Chondrocyte (in vitro differentiated cells): ENCODE data around the gene NEK1. TPM values are rescaled to one million over a fixed set of nuclear protein-coding genes. Genes with fewer than 3 reads are reported as not detected.

Source experiments
- DNase-seq: peaks from one replicate; pipeline ENCODE4 v3.0.0; 2021; ENCODE audit warnings: mixed read lengths, low spot score
- H3K27ac Mint-ChIP-seq: one replicate; pipeline ENCODE4 v1.8.0; 2021; ENCODE audit warnings: mild to moderate bottlenecking, moderate library complexity, mixed read lengths; ENCODE audit not compliant: unreplicated experiment
- H3K27me3 Mint-ChIP-seq: 2 replicates; pipeline ENCODE4 v1.8.0; 2021; ENCODE audit warnings: low read depth, mixed read lengths
- H3K36me3 Mint-ChIP-seq: 2 replicates; pipeline ENCODE4 v1.8.0; 2021; ENCODE audit warnings: low read depth, mixed read lengths
- H3K4me1 Mint-ChIP-seq: 2 replicates; pipeline ENCODE4 v1.8.0; 2021; ENCODE audit warnings: low read depth, mild to moderate bottlenecking, mixed read lengths
- H3K4me3 Mint-ChIP-seq: one replicate; pipeline ENCODE4 v1.8.0; 2021; ENCODE audit warnings: mild to moderate bottlenecking, moderate library complexity, mixed read lengths; ENCODE audit not compliant: unreplicated experiment
- H3K9me3 Mint-ChIP-seq: 2 replicates; pipeline ENCODE4 v1.8.0; 2021; ENCODE audit warnings: low read depth, mixed read lengths
- CTCF ChIP-seq: fragments of 200-600 bp; sonication (generic); IDR thresholded peaks from 2 replicates; pipeline ENCODE4 v1.5.0; 2021; ENCODE audit warnings: antibody characterized with exemption, mild to moderate bottlenecking, moderate library complexity
- total RNA-seq: library from RNA; stranded (reverse); gene quantifications from 3 replicates; pipeline ENCODE4 v1.2.1, GENCODE V29; 2021

Gene NEK1
- total RNA-seq, 1 donor from 2014 or later: 13.7 TPM

- no peak overlapping the region for H3K27ac Mint-ChIP-seq
- peaks cover 20% of the 10 kb centered on the region for H3K36me3 Mint-ChIP-seq
- no peaks in the 10 kb centered on the region for H3K27me3 Mint-ChIP-seq
- DNase-seq: no peak
- H3K9me3 Mint-ChIP-seq: peaks cover 48% of the 10 kb centered on the region
- H3K4me1 Mint-ChIP-seq: no peaks in the 10 kb centered on the region
- no peak for TF ChIP-seq CTCF
- no peak overlapping the region for H3K4me3 Mint-ChIP-seq
These were observed 236.0 kb downstream of the NEK1 start for GRCh38 chr4:169376421-169376820.

GRCh38 chr4:169372791-169373190 lies 239.6 kb downstream of the NEK1 start:
- H3K9me3 Mint-ChIP-seq: peaks cover 19% of the 10 kb centered on the region
- peaks cover 12% of the 10 kb centered on the region for H3K36me3 Mint-ChIP-seq
- H3K27me3 Mint-ChIP-seq: no peaks in the 10 kb centered on the region
- H3K27ac Mint-ChIP-seq: no peak overlapping the region
- H3K4me1 Mint-ChIP-seq: no peaks in the 10 kb centered on the region
- DNase-seq: no peak
- TF ChIP-seq CTCF: no peak
- no peak overlapping the region for H3K4me3 Mint-ChIP-seq

GRCh38 chr4:169369634-169370033 lies 242.7 kb downstream of the NEK1 start:
- Mint-ChIP-seq H3K27ac (no peak overlapping the region), H3K36me3 (no peaks in the 10 kb centered on the region), H3K4me3 (no peak overlapping the region), H3K27me3 (no peaks in the 10 kb centered on the region), H3K4me1 (peaks cover 4% of the 10 kb centered on the region), H3K9me3 (peaks cover 11% of the 10 kb centered on the region)
- no peak for DNase-seq
- TF ChIP-seq CTCF: no peak

- Mint-ChIP-seq H3K27me3 (no peaks in the 10 kb centered on the region), H3K27ac (no peak overlapping the region), H3K9me3 (peaks cover 11% of the 10 kb centered on the region), H3K36me3 (no peaks in the 10 kb centered on the region), H3K4me1 (peaks cover 16% of the 10 kb centered on the region), H3K4me3 (no peak overlapping the region)
- no peak for TF ChIP-seq CTCF
- no peak for DNase-seq
These were observed 244.6 kb downstream of the NEK1 start for GRCh38 chr4:169367826-169368225.

GRCh38 chr4:169366821-169367220 lies 245.6 kb downstream of the NEK1 start:
- Mint-ChIP-seq H3K4me3 (no peak overlapping the region), H3K27ac (no peak overlapping the region), H3K36me3 (no peaks in the 10 kb centered on the region), H3K4me1 (peaks cover 18% of the 10 kb centered on the region), H3K9me3 (peaks cover 11% of the 10 kb centered on the region), H3K27me3 (no peaks in the 10 kb centered on the region)
- TF ChIP-seq CTCF: no peak
- DNase-seq: no peak
